IMR-90 (cell line): ENCODE measurements around the gene DCAF8L2. TPM values are rescaled to one million over a fixed set of nuclear protein-coding genes. Genes with fewer than 3 reads are reported as not detected.

ENCODE experiments used
- ATAC-seq: fragments of 200-7000 bp; cut with Tn5 transposase; 2 replicates; pipeline ENCODE4 v1.9.1; 2020; ENCODE audit warnings: low read depth, mild to moderate bottlenecking, moderate library complexity
- BruUV-seq: library from RNA; stranded (reverse); fragments of 400-500 nt; replicated peaks from 2 replicates; lab custom pipeline; 2021; lab: Mats Ljungman, UMichigan
- CTCF ChIA-PET: fragments of 300-600 bp; formaldehyde crosslinking; extraction: SDS; loops from one replicate; lab custom pipeline; 2021; ENCODE audit warnings: antibody characterized with exemption; lab: Yijun Ruan, JAX
- POLR2A ChIA-PET: fragments of 300-600 bp; sonication (Branson Sonifier 250); formaldehyde crosslinking; loops from one replicate; lab custom pipeline; 2022; ENCODE audit warnings: antibody characterized with exemption; ENCODE audit not compliant: unreplicated experiment; lab: Charles Lee
- DNase-seq: peaks from one replicate; pipeline ENCODE4 v3.0.0; 2013
- H2AFZ ChIP-seq: replicated peaks from 2 replicates; pipeline ENCODE3; 2013; ENCODE audit warnings: low read length, mild to moderate bottlenecking; ENCODE audit not compliant: poor library complexity
- H2AK5ac ChIP-seq: 2 replicates; pipeline ENCODE4 v1.6.1; 2013; ENCODE audit warnings: low read depth, low read length, inconsistent platforms
- H2AK9ac ChIP-seq: replicated peaks from 2 replicates; pipeline ENCODE3; 2013; ENCODE audit warnings: mild to moderate bottlenecking, low read depth, low read length, moderate library complexity; ENCODE audit not compliant: poor library complexity
- H2BK120ac ChIP-seq: 2 replicates; pipeline ENCODE4 v1.6.1; 2013; ENCODE audit warnings: low read depth, low read length, inconsistent platforms
- H2BK15ac ChIP-seq: 3 replicates; pipeline ENCODE4 v1.6.1; 2013; ENCODE audit warnings: low read depth, low read length, inconsistent platforms
- H2BK20ac ChIP-seq: 2 replicates; pipeline ENCODE4 v1.6.1; 2013; ENCODE audit warnings: low read depth, mild to moderate bottlenecking, inconsistent platforms, low read length, moderate library complexity
- H2BK5ac ChIP-seq: 2 replicates; pipeline ENCODE4 v1.6.1; 2013; ENCODE audit warnings: mild to moderate bottlenecking, low read depth, low read length, inconsistent platforms; ENCODE audit not compliant: poor library complexity, severe bottlenecking
- H3K14ac ChIP-seq: replicated peaks from 2 replicates; pipeline ENCODE4 v1.6.1; 2013; ENCODE audit warnings: low read depth, low read length, inconsistent platforms
- H3K18ac ChIP-seq: 2 replicates; pipeline ENCODE4 v1.6.1; 2013; ENCODE audit warnings: low read depth, low read length, control low read depth
- H3K23ac ChIP-seq: 2 replicates; pipeline ENCODE4 v1.6.1; 2013; ENCODE audit warnings: low read depth, low read length, inconsistent platforms
- H3K27ac ChIP-seq: 2 replicates; pipeline ENCODE4 v1.5.1; 2013; ENCODE audit warnings: mild to moderate bottlenecking, control low read depth, low read length; ENCODE audit not compliant: insufficient read depth
- H3K27me3 ChIP-seq: 2 replicates; pipeline ENCODE4 v1.6.1; 2013; ENCODE audit warnings: low read length; ENCODE audit not compliant: control insufficient read depth, insufficient read depth
- H3K36me3 ChIP-seq: 2 replicates; pipeline ENCODE4 v1.6.1; 2013; ENCODE audit warnings: low read length, mixed read lengths; ENCODE audit not compliant: control insufficient read depth, insufficient read depth
- H3K4ac ChIP-seq: 2 replicates; pipeline ENCODE4 v1.6.1; 2013; ENCODE audit warnings: low read depth, low read length, inconsistent platforms
- H3K4me1 ChIP-seq: 2 replicates; pipeline ENCODE4 v1.6.1; 2013; ENCODE audit warnings: low read length, mixed read lengths; ENCODE audit not compliant: control insufficient read depth, insufficient read depth
- H3K4me2 ChIP-seq: 2 replicates; pipeline ENCODE4 v1.6.1; 2013; ENCODE audit warnings: low read depth, mild to moderate bottlenecking, control low read depth, low read length, moderate library complexity
- H3K4me3 ChIP-seq: 2 replicates; pipeline ENCODE4 v1.5.1; 2013; ENCODE audit warnings: low read depth, mild to moderate bottlenecking, control low read depth, low read length, moderate library complexity; ENCODE audit not compliant: insufficient read depth
- H3K56ac ChIP-seq: 2 replicates; pipeline ENCODE4 v1.6.1; 2013; ENCODE audit warnings: low read length, inconsistent platforms; ENCODE audit not compliant: insufficient read depth; ENCODE audit errors: extremely low read depth
- H3K79me1 ChIP-seq, 2 experiments: 2 replicates each; pipeline ENCODE4 v1.6.1; 2013; ENCODE audit warnings: low read length in 2 of 2, inconsistent platforms in 1 of 2, low read depth in 1 of 2
- H3K9ac ChIP-seq: 2 replicates; pipeline ENCODE4 v1.6.1; 2013; ENCODE audit warnings: low read depth, low read length, control low read depth
- H3K9me1 ChIP-seq: 2 replicates; pipeline ENCODE4 v1.6.1; 2013; ENCODE audit warnings: low read length, inconsistent platforms; ENCODE audit not compliant: insufficient read depth
- H3K9me3 ChIP-seq: 2 replicates; pipeline ENCODE4 v1.6.1; 2013; ENCODE audit warnings: low read length; ENCODE audit not compliant: control insufficient read depth, insufficient read depth
- H4K20me1 ChIP-seq: 2 replicates; pipeline ENCODE4 v1.6.1; 2013; ENCODE audit warnings: low read length, inconsistent platforms; ENCODE audit not compliant: insufficient read depth
- H4K5ac ChIP-seq: 2 replicates; pipeline ENCODE4 v1.6.1; 2013; ENCODE audit warnings: mild to moderate bottlenecking, low read depth, low read length, control low read depth
- H4K8ac ChIP-seq, 2 experiments: 2 replicates each; pipeline ENCODE4 v1.6.1; 2013; ENCODE audit warnings: low read depth in 2 of 2, low read length in 2 of 2, control low read depth in 1 of 2, inconsistent platforms in 1 of 2
- H4K91ac ChIP-seq: 2 replicates; pipeline ENCODE4 v1.6.1; 2013; ENCODE audit warnings: low read depth, low read length, inconsistent platforms; ENCODE audit not compliant: insufficient read depth
- BHLHE40 ChIP-seq: fragments of 150-350 bp; IDR thresholded peaks from 2 replicates; pipeline ENCODE4 v1.6.1; 2016; ENCODE audit warnings: mild to moderate bottlenecking, low read depth, low read length
- CEBPB ChIP-seq: IDR thresholded peaks from 2 replicates; pipeline ENCODE4 v1.6.1; 2012; ENCODE audit warnings: low read depth, low read length, improper control_type of control experiment
- CHD1 ChIP-seq: IDR thresholded peaks from 2 replicates; pipeline ENCODE4 v1.6.1; 2012; ENCODE audit warnings: low read depth, low read length, improper control_type of control experiment
- CTCF ChIP-seq: conservative IDR thresholded peaks from 2 replicates; pipeline ENCODE4 v1.5.1; 2012; ENCODE audit warnings: mild to moderate bottlenecking, low read depth, low read length, improper control_type of control experiment
- ELK1 ChIP-seq: fragments of 150-350 bp; IDR thresholded peaks from 2 replicates; pipeline ENCODE4 v1.6.1; 2016; ENCODE audit warnings: low read depth, mild to moderate bottlenecking, low read length, moderate library complexity, borderline replicate concordance
- FOS ChIP-seq: fragments of 150-350 bp; IDR thresholded peaks from 2 replicates; pipeline ENCODE4 v1.6.1; 2016; ENCODE audit warnings: low read depth, low read length
- MAFK ChIP-seq: IDR thresholded peaks from 2 replicates; pipeline ENCODE4 v1.6.1; 2012; ENCODE audit warnings: low read depth, low read length, improper control_type of control experiment
- MAZ ChIP-seq: IDR thresholded peaks from 2 replicates; pipeline ENCODE4 v1.6.1; 2012; ENCODE audit warnings: low read depth, mild to moderate bottlenecking, low read length, improper control_type of control experiment, moderate library complexity, borderline replicate concordance
- MXI1 ChIP-seq: IDR thresholded peaks from 2 replicates; pipeline ENCODE4 v1.6.1; 2012; ENCODE audit warnings: low read depth, mild to moderate bottlenecking, low read length, moderate library complexity, borderline replicate concordance
- NFE2L2 ChIP-seq: fragments of 150-350 bp; IDR thresholded peaks from 2 replicates; pipeline ENCODE4 v1.6.1; 2016; ENCODE audit warnings: low read depth, mild to moderate bottlenecking, low read length
- POLR2A ChIP-seq: IDR thresholded peaks from 2 replicates; pipeline ENCODE4 v1.6.1; 2012; ENCODE audit warnings: mild to moderate bottlenecking, low read depth, low read length
- RAD21 ChIP-seq: IDR thresholded peaks from 2 replicates; pipeline ENCODE4 v1.6.1; 2012; ENCODE audit warnings: low read length, improper control_type of control experiment
- RCOR1 ChIP-seq: IDR thresholded peaks from 2 replicates; pipeline ENCODE4 v1.6.1; 2012; ENCODE audit warnings: mild to moderate bottlenecking, low read length, improper control_type of control experiment; ENCODE audit not compliant: insufficient replicate concordance
- RFX5 ChIP-seq: IDR thresholded peaks from 2 replicates; pipeline ENCODE4 v1.8.0; 2012; ENCODE audit warnings: low read depth, mild to moderate bottlenecking, low read length, moderate library complexity
- SMC3 ChIP-seq: fragments of 150-350 bp; IDR thresholded peaks from 2 replicates; pipeline ENCODE4 v1.6.1; 2016; ENCODE audit warnings: low read depth, mild to moderate bottlenecking, antibody characterized with exemption, low read length, moderate library complexity
- USF2 ChIP-seq: fragments of 150-350 bp; IDR thresholded peaks from 2 replicates; pipeline ENCODE4 v1.6.1; 2017; ENCODE audit warnings: mild to moderate bottlenecking, antibody characterized with exemption, low read length, low read depth
- WGBS, 2 experiments: methylation state at CpG; one replicate each; pipeline versions ENCODE4 v1.1.5 to v1.1.7; 2013; ENCODE audit warnings: missing lambda C conversion rate in 2 of 2; ENCODE audit not compliant: insufficient read length in 1 of 2; ENCODE audit errors: extremely low coverage in 2 of 2; 5-methylcytosine and 5-hydroxymethylcytosine counted together
- dilution Hi-C: fragments of 300-500 bp; cut with HindIII; formaldehyde crosslinking; loops from one replicate; pipeline ENCODE4 v1.14.3; 2018; ENCODE audit warnings: low sequenced_read_pairs; ENCODE audit not compliant: unreplicated experiment
- in situ Hi-C: fragments of 300-500 bp; cut with MboI; formaldehyde crosslinking; loops from 3 replicates; pipeline ENCODE4 v1.14.3; 2019; ENCODE audit warnings: low sequenced_read_pairs, inconsistent platforms, mixed read lengths
- intact Hi-C: fragments of 100-400 bp; cut with micrococcal nuclease; formaldehyde crosslinking; loops from 2 replicates; pipeline ENCODE4 v1.10.0; 2022
- polyA plus RNA-seq, 3 experiments: library from polyadenylated mRNA; depleted of rRNA; stranded (reverse); fragments of >200 nt; gene quantifications; 2 replicates each; pipeline ENCODE4 v1.2.3, GENCODE V29; 2012; ENCODE audit warnings: low replicate concordance in 1 of 3
- total RNA-seq: library from RNA; depleted of rRNA; stranded (reverse); fragments of >200 nt; gene quantifications from 2 replicates; pipeline ENCODE4 v1.2.3, GENCODE V29; 2012

Gene DCAF8L2
- total and polyA plus RNA-seq, 2 of the 4 experiments (the other 2 are of a cell fraction): not detected

- Histone ChIP-seq H3K4me2 (no peak overlapping the region), H3K9ac (no peak overlapping the region), H3K4me3 (no peak overlapping the region), H3K36me3 (no peaks in the 10 kb centered on the region), H4K91ac (no peak overlapping the region), H3K4ac (no peak overlapping the region), H2BK120ac (no peak overlapping the region), H2BK20ac (no peak overlapping the region), H4K5ac (no peak overlapping the region), H4K20me1 (no peaks in the 10 kb centered on the region), H3K4me1 (no peaks in the 10 kb centered on the region), H3K18ac (no peak overlapping the region), H2AK9ac (no peak overlapping the region), H2BK15ac (no peak overlapping the region), H2AFZ (no peak overlapping the region), H4K8ac (no peak overlapping the region), H2AK5ac (no peak overlapping the region), H3K27ac (no peak overlapping the region), H3K23ac (no peak overlapping the region), H2BK5ac (no peak overlapping the region), H3K79me1 (no peaks in the 10 kb centered on the region), H3K56ac (no peak overlapping the region), H3K27me3 (no peaks in the 10 kb centered on the region), H3K9me1 (no peaks in the 10 kb centered on the region), H3K9me3 (no peaks in the 10 kb centered on the region), H3K14ac (no peak overlapping the region)
- in situ Hi-C loops (no loop called here), dilution Hi-C loops (no loop called here), intact Hi-C loops (no loop called here)
- ATAC-seq: no peak
- ChIA-PET CTCF (no interaction called here), POLR2A (no interaction called here)
- DNase-seq: no peak
- no CpG with 5 or more reads among the region's 3 CpGs for WGBS, 2 experiments
- no TSS peak for BruUV-seq
- TF ChIP-seq CHD1 (no peak), RAD21 (no peak), POLR2A (no peak), CEBPB (no peak), CTCF (no peak), MAZ (no peak), FOS (no peak), RCOR1 (no peak), SMC3 (no peak), MXI1 (no peak), RFX5 (no peak), MAFK (no peak), ELK1 (no peak), NFE2L2 (no peak), BHLHE40 (no peak), USF2 (no peak)
These were observed 35.9 kb downstream of the DCAF8L2 start for GRCh38 chrX:27626066-27626465.
